PC-3 (cell line): Measurements from ENCODE around the gene YES1.

ENCODE experiments used
- CTCF ChIP-seq: fragments of 300-600 bp; sonication (generic); conservative IDR thresholded peaks from 2 replicates; pipeline ENCODE4 v1.5.1; 2017; ENCODE audit warnings: antibody characterized with exemption, low read depth, mild to moderate bottlenecking, low read length
- EZH2 ChIP-seq: fragments of 300-600 bp; sonication (generic); IDR thresholded peaks from one replicate; pipeline ENCODE4 v1.6.1; 2017; ENCODE audit warnings: antibody characterized with exemption, mild to moderate bottlenecking, low read length; ENCODE audit not compliant: unreplicated experiment
- EZH2phosphoT487 ChIP-seq: fragments of 300-600 bp; sonication (generic); IDR thresholded peaks from 2 replicates; pipeline ENCODE4 v1.6.1; 2018; ENCODE audit warnings: mild to moderate bottlenecking, antibody characterized with exemption, low read length, borderline replicate concordance

- no peak for TF ChIP-seq CTCF
- no peak for TF ChIP-seq EZH2phosphoT487
- TF ChIP-seq EZH2: no peak
These were observed 6.3 kb downstream of the YES1 start for GRCh38 chr18:805755-806110.
